ENCODE data around the gene SNAP47.

The SNAP47 gene

DNA sequence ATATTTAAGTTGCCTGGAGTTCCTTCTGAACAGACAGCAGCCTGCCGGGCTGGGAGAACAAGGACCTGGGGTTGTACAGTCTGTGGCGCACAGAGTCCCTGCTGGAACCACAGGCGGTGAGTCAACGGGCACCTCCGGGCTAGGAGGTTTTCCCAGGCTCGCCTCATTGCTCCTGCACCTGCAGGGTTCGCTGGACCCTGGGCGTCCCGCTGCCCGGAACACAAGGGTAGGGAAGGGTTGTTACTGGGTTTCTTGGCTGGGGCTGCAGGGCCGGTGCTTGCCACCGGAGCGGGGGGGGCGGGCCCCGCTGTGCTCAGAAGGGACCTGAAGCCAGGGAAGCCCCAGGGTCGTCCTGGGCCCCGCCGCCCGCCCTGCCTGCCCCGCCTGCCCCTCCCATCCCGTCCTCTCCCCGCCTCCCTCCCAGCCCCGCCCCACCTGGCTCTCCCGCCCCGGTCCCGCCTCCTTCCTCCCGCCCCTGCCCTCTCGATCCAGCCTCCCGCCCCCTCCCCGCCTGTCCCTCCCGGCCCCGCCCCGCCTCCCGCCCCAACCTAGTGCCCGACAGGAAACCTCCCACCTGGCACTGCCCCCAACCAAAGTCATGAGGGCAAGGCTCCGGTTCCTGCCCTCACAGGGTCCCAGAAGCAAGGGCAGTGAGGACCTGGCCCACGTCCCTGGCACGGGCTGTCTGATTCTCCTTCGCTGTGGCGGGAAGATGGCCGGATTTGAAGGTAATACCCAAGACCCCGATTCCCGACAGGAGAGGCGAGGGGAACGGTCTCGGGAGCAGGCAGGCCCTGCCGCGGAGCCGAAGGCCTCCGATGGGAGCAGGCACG is 7.0 kb upstream of the SNAP47 start:
- Mint-ChIP-seq H3K9me3 (peaks cover 17% of the 10 kb centered on the region), H3K27me3 (ENCODE audit: low read depth, poor library complexity) (peaks cover 9% of the 10 kb centered on the region), H3K4me1 (peaks cover 32% of the 10 kb centered on the region), H3K27ac (no peak overlapping the region), H3K36me3 (ENCODE audit: low read depth) (peaks cover 12% of the 10 kb centered on the region), H3K4me3 (peak overlapping the region; percentile 86)
- TF ChIP-seq, protein P1, sequence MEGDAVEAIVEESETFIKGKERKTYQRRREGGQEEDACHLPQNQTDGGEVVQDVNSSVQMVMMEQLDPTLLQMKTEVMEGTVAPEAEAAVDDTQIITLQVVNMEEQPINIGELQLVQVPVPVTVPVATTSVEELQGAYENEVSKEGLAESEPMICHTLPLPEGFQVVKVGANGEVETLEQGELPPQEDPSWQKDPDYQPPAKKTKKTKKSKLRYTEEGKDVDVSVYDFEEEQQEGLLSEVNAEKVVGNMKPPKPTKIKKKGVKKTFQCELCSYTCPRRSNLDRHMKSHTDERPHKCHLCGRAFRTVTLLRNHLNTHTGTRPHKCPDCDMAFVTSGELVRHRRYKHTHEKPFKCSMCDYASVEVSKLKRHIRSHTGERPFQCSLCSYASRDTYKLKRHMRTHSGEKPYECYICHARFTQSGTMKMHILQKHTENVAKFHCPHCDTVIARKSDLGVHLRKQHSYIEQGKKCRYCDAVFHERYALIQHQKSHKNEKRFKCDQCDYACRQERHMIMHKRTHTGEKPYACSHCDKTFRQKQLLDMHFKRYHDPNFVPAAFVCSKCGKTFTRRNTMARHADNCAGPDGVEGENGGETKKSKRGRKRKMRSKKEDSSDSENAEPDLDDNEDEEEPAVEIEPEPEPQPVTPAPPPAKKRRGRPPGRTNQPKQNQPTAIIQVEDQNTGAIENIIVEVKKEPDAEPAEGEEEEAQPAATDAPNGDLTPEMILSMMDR (IDR thresholded peaks at IDR 0.05): no peak
- DNase-seq: peak; percentile 85

DNA sequence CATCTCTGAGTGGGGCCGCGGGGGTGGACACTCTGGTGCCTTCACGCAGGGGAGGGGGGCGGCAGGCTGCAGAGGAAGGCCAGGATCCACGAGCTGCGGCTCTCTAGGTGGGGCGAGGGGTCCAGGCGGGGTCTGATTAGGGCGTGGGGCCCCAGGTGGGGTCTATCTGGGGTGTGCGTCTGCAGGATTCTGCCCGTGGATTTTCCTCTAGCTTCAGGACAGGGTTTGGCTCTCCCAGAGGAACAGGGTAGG is 6.4 kb upstream of the SNAP47 start:
- H3K36me3 Mint-ChIP-seq (ENCODE audit: low read depth): peaks cover 9% of the 10 kb centered on the region
- peak overlapping the region; percentile 86 for H3K4me3 Mint-ChIP-seq
- peaks cover 9% of the 10 kb centered on the region for H3K27me3 Mint-ChIP-seq (ENCODE audit: low read depth, poor library complexity)
- no peak for DNase-seq
- H3K27ac Mint-ChIP-seq: no peak overlapping the region
- peaks cover 12% of the 10 kb centered on the region for H3K9me3 Mint-ChIP-seq
- H3K4me1 Mint-ChIP-seq: peaks cover 37% of the 10 kb centered on the region
- TF ChIP-seq, protein P1 (IDR thresholded peaks at IDR 0.05): no peak

DNA sequence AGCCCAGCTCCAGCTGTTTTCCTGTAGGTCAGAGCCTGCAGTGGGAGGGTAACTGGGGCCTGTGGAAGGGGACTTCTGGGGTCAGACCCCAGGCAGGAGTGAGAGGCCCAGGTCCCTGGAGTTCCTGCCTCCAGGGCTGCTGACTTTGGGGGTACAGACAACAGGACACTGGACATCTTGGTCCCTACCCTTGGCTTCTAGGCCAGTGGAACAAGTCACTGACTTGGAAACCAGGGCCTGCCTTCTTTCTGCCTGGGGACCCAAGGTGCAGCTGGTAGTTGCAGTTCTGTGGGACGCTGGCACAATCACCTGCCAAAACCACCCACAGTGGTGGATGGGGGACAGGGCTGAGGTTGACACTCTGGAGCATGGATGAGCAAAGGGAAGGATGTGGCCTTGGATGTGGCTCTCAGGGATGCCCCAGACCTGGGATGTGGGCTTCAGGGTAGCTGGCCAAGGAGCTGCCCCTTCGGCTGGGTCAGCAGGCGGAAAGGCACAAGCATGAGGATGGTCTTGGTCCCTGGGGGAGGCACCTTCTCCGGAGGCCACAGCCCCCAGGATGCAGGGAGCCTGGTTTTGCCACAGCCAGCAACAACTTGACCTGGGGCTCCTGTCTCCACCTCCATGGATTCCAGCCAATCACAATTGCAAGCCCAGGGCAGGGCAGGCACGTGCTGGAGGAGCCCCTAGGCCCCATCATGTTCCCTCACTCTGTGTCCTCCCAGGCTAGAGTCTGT is 5.9 kb upstream of the SNAP47 start:
- peaks cover 7% of the 10 kb centered on the region for H3K27me3 Mint-ChIP-seq (ENCODE audit: low read depth, poor library complexity)
- H3K4me1 Mint-ChIP-seq: peaks cover 42% of the 10 kb centered on the region
- peaks cover 4% of the 10 kb centered on the region for H3K36me3 Mint-ChIP-seq (ENCODE audit: low read depth)
- H3K4me3 Mint-ChIP-seq: peak overlapping the region; percentile 86
- DNase-seq: no peak
- H3K9me3 Mint-ChIP-seq: peaks cover 7% of the 10 kb centered on the region
- TF ChIP-seq, protein P1 (IDR thresholded peaks at IDR 0.05): no peak
- no peak overlapping the region for H3K27ac Mint-ChIP-seq

DNA sequence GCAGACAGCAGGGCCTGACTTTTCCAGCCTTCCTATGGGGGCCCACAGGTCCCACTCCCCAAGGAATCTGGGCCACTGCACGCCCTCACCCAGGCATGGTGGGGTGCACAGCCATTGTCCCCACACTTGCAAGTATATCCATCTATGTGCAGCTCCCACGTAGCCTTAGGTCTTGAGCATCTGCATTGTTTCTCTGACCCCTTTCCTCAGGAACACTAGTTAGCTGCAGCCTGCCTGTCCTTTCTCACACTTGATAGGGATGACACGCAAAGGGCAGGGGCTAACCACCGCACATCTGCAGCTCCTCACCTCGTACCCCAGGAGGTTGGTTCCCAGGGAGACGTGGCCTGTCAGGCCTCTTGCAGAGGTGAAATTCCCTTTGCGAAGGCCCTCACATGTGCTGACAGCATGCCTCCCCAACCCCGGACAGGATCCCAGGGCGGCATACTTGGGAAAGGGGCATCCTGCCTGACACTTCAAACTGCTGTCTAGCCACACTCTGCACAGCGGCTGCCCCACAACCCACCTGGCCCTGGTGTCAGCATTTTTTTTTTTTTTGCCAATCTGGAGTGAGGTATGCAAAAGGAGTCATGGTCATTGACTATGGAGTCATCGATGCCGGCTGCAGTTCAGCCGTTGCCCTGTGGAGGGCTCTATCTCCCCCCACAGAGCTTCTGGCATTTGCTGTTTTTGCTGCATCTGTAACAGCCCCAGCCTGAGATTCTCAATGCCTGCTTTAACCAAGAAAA is 5.2 kb upstream of the SNAP47 start:
- peak; percentile 60 for DNase-seq
- TF ChIP-seq, protein P1 (IDR thresholded peaks at IDR 0.05): peak; percentile 66

DNA sequence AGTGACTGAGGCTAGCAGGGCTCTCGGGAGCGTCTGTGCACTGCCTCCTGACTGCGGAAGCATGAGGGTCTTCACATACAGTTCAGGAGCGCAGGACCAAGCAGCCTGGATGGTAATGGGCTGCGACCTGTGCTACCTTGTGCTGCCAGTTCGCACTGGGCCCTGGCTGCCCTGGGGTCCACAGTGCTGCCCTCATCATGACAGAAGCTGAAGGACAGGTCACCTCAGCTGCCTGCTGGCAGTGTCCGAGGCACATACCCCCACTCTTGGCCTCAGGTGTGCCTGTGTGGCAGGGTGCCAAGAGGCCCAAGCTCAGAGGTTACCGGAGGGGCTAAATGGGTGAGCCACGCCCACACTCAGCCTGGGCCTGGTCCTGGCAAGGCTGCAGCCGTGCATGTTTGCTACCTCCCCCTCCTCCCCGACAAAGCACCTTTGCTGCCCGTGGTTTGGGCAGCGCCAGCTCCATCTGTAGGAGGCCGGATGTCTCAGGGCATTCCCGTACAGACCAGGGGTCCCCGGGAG is 4.5 kb upstream of the SNAP47 start:
- TF ChIP-seq, protein P1 (IDR thresholded peaks at IDR 0.05): no peak
- Mint-ChIP-seq H3K4me1 (peaks cover 45% of the 10 kb centered on the region), H3K4me3 (no peak overlapping the region), H3K27ac (no peak overlapping the region), H3K9me3 (no peaks in the 10 kb centered on the region), H3K36me3 (ENCODE audit: low read depth) (peaks cover 3% of the 10 kb centered on the region), H3K27me3 (ENCODE audit: low read depth, poor library complexity) (peaks cover 5% of the 10 kb centered on the region)
- no peak for DNase-seq

More for the DNA sequence above, 5.2 kb upstream of the SNAP47 start:
- H3K4me1 Mint-ChIP-seq: peaks cover 45% of the 10 kb centered on the region
- H3K27ac Mint-ChIP-seq: no peak overlapping the region
- peak overlapping the region; percentile 74 for H3K4me3 Mint-ChIP-seq
- H3K9me3 Mint-ChIP-seq: no peaks in the 10 kb centered on the region
- peaks cover 5% of the 10 kb centered on the region for H3K27me3 Mint-ChIP-seq (ENCODE audit: low read depth, poor library complexity)
- H3K36me3 Mint-ChIP-seq (ENCODE audit: low read depth): peaks cover 3% of the 10 kb centered on the region
